KMS-11 (cell line): Measurements from ENCODE around the gene ATF4.

Experiments used
- H2AFZ ChIP-seq: fragments of 200-600 bp; sonication (generic); 2 replicates; pipeline ENCODE4 v1.6.1; 2016; ENCODE audit warnings: antibody characterized with exemption, mixed run types, low read depth
- H3K27ac ChIP-seq: fragments of 200-600 bp; sonication (generic); 2 replicates; pipeline ENCODE4 v1.6.1; 2016; ENCODE audit warnings: mild to moderate bottlenecking, mixed run types
- H3K27me3 ChIP-seq: fragments of 200-600 bp; sonication (generic); 2 replicates; pipeline ENCODE4 v1.6.1; 2017; ENCODE audit warnings: mild to moderate bottlenecking, low read depth, mixed run types, moderate library complexity; ENCODE audit not compliant: insufficient read depth
- H3K36me3 ChIP-seq: fragments of 200-600 bp; sonication (generic); 2 replicates; pipeline ENCODE4 v1.6.1; 2017; ENCODE audit warnings: mild to moderate bottlenecking, mixed run types; ENCODE audit not compliant: insufficient read depth
- H3K4me1 ChIP-seq: fragments of 200-600 bp; sonication (generic); 2 replicates; pipeline ENCODE4 v1.6.1; 2016; ENCODE audit warnings: mild to moderate bottlenecking, low read depth, mixed run types; ENCODE audit not compliant: poor library complexity, severe bottlenecking
- H3K4me2 ChIP-seq: fragments of 200-600 bp; sonication (generic); 2 replicates; pipeline ENCODE4 v1.7.0; 2016; ENCODE audit warnings: mild to moderate bottlenecking, mixed run types
- H3K4me3 ChIP-seq: fragments of 200-600 bp; sonication (generic); IDR thresholded peaks from 2 replicates; pipeline ENCODE4 v1.6.1; 2017; ENCODE audit warnings: low read depth, low read length, mixed read lengths; ENCODE audit not compliant: insufficient read depth
- H3K79me2 ChIP-seq: fragments of 200-600 bp; sonication (generic); 2 replicates; pipeline ENCODE4 v1.6.1; 2016; ENCODE audit warnings: low read depth, mixed run types; ENCODE audit not compliant: insufficient read depth
- H3K9ac ChIP-seq: fragments of 200-600 bp; sonication (generic); 2 replicates; pipeline ENCODE4 v1.6.1; 2016; ENCODE audit warnings: mild to moderate bottlenecking, mixed run types
- H4K20me1 ChIP-seq: fragments of 200-600 bp; sonication (generic); 2 replicates; pipeline ENCODE4 v1.6.1; 2016; ENCODE audit warnings: mild to moderate bottlenecking, mixed run types; ENCODE audit not compliant: insufficient read depth
- TF ChIP-seq, protein P1 (sequence below): fragments of 200-600 bp; sonication (generic); conservative IDR thresholded peaks from 2 replicates; pipeline ENCODE4 v1.6.1; 2017; ENCODE audit warnings: low read depth, mild to moderate bottlenecking, antibody characterized with exemption, low read length, moderate library complexity, mixed read lengths

ATF4 gene

DNA sequence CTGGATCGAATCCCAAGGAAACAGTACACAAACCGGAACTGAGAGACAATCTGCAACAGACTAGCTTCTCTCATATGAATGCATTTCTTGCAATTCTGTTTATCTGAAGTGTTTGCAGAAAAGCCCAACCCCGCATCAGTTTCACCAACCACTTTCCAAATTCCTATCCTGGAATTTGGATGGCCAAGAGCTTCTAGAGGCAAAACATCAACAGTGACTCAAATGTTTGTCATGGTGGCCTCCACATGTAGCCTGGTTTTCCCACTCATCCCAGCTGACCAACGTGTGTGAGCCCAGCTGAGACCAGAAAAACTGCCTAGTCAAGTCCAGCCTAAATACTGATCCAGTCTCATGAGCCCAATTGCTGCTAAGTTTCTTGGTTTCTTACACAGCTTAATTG is 26.6 kb upstream of the ATF4 start:
- TF ChIP-seq, protein P1, sequence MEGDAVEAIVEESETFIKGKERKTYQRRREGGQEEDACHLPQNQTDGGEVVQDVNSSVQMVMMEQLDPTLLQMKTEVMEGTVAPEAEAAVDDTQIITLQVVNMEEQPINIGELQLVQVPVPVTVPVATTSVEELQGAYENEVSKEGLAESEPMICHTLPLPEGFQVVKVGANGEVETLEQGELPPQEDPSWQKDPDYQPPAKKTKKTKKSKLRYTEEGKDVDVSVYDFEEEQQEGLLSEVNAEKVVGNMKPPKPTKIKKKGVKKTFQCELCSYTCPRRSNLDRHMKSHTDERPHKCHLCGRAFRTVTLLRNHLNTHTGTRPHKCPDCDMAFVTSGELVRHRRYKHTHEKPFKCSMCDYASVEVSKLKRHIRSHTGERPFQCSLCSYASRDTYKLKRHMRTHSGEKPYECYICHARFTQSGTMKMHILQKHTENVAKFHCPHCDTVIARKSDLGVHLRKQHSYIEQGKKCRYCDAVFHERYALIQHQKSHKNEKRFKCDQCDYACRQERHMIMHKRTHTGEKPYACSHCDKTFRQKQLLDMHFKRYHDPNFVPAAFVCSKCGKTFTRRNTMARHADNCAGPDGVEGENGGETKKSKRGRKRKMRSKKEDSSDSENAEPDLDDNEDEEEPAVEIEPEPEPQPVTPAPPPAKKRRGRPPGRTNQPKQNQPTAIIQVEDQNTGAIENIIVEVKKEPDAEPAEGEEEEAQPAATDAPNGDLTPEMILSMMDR: no peak
- no peak overlapping the region for H3K27ac ChIP-seq
- H3K9ac ChIP-seq: no peak overlapping the region

DNA sequence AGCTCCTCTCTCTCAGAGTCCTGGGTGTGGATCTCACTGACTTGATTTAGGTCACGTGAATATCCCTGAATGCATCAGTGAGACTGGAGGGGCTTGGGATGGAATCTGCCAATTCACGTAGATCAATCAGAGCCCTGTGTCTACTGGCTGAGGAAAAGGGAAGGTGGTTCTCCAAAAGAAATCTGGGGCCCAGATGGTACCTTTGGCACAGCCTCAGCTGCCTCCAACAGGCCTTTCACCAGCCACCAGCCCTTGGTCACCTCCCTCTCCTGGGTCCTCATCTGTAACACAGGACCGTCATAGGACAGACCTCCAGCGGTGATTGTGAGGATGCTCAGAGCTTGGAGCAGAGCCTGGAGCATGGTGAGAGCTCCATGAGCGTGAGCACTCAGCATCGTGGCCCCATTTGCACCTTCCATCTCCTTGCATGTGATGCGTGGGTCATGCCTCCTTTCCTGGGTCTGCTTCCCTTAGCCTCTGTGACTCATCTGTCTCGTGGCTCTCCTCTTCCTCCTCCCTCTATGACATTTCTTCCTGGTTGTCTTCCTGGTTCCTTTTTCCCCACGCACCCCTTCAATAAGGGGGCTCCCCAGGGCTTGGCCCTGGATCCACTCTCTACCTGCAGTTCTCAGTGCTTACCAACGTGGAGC is 25.8 kb upstream of the ATF4 start:
- H3K27ac ChIP-seq: no peak overlapping the region
- H3K4me1 ChIP-seq: peaks cover 15% of the 10 kb centered on the region

More for the DNA sequence above, 26.6 kb upstream of the ATF4 start:
- Histone ChIP-seq H3K27me3 (no peaks in the 10 kb centered on the region), H2AFZ (no peak overlapping the region), H3K36me3 (no peaks in the 10 kb centered on the region), H3K4me3 (no peak overlapping the region), H3K79me2 (no peaks in the 10 kb centered on the region), H3K4me2 (no peak overlapping the region), H4K20me1 (no peaks in the 10 kb centered on the region; the same call in 1 of the 2 replicates), H3K4me1 (peaks cover 18% of the 10 kb centered on the region)

DNA sequence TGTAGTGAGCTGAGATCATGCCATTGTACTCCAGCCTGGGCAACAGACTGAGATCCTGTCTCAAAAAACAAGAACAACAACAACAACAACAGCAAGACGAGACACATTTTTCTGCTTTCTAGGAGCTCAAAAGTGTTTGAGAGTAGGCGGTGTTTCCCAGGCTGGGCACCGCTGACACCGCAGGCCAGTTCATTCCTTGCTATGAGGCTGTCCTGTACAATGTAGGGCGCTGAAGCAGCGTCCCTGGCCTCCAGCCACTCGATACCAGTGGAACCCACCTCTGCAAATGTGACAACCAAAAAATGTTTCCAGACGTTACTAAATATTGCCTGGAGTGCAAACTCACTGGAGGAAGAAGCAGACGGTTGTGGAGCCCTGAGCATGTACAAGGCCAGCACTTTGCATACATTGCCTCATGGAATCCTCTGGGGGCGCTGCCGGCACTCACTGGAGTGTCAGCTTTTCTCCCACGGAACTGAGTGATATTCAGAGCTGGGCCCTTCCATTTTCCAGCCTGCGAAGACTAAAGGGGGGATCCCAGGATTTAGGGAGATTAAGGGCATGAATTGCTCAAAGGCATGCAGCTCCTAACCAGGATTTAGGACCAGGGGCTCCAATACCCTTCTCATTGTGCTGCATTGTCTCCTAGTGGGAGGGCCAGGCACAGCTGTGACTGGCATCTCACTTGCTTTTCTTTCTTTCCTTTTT is 24.1 kb upstream of the ATF4 start:
- no peaks in the 10 kb centered on the region for H3K36me3 ChIP-seq
- no peaks in the 10 kb centered on the region for H3K79me2 ChIP-seq
- no peak overlapping the region for H3K27ac ChIP-seq
- H3K9ac ChIP-seq: no peak overlapping the region
- TF ChIP-seq, protein P1: peak; percentile 76
- H2AFZ ChIP-seq: peak overlapping the region; percentile 52; the same call in 1 of the 2 replicates
- no peaks in the 10 kb centered on the region for H3K27me3 ChIP-seq
- no peak overlapping the region for H3K4me3 ChIP-seq
- peaks cover 9% of the 10 kb centered on the region for H3K4me1 ChIP-seq
- H4K20me1 ChIP-seq: no peaks in the 10 kb centered on the region
- H3K4me2 ChIP-seq: no peak overlapping the region

More for the DNA sequence above, 25.8 kb upstream of the ATF4 start:
- no peaks in the 10 kb centered on the region; the same call in 1 of the 2 replicates for H4K20me1 ChIP-seq
- no peak overlapping the region for H3K9ac ChIP-seq
- H3K79me2 ChIP-seq: no peaks in the 10 kb centered on the region
- H3K4me2 ChIP-seq: no peak overlapping the region
- H3K36me3 ChIP-seq: no peaks in the 10 kb centered on the region
- no peak overlapping the region for H3K4me3 ChIP-seq
- TF ChIP-seq, protein P1: no peak
- no peak overlapping the region for H2AFZ ChIP-seq
- H3K27me3 ChIP-seq: no peaks in the 10 kb centered on the region

DNA sequence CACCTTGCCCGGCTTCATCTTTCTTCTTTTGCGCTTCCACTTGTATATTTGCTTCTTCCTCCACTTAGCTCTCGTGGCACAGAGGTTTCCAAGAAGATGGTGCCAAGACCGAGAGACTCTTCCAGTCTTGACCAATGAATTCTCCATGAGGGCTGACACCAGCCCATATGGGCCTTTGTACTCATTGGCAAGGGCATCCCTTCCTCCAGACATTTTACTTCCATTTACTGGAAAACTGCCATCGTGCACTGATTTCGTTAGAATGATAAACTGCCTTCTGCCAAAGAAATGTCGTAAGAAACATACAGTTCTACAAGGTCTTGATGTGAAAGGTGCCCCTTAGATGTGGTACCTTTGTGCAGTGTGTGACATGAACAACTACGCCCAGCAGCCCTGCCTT is 22.9 kb upstream of the ATF4 start:
- TF ChIP-seq, protein P1: no peak
- H3K9ac ChIP-seq: no peak overlapping the region
- H4K20me1 ChIP-seq: no peaks in the 10 kb centered on the region
- no peak overlapping the region for H3K27ac ChIP-seq
- no peak overlapping the region for H2AFZ ChIP-seq
- H3K27me3 ChIP-seq: no peaks in the 10 kb centered on the region
- H3K4me2 ChIP-seq: no peak overlapping the region
- H3K4me1 ChIP-seq: peaks cover 12% of the 10 kb centered on the region
- H3K4me3 ChIP-seq: no peak overlapping the region
- H3K79me2 ChIP-seq: peaks cover 3% of the 10 kb centered on the region; the same call in 1 of the 2 replicates
- H3K36me3 ChIP-seq: no peaks in the 10 kb centered on the region
